ENCODE results near the gene CST9L. TPM values are rescaled to one million over a fixed set of nuclear protein-coding genes. Genes with fewer than 3 reads are reported as not detected.

CST9L gene
- total and polyA plus RNA-seq, 2 donors (not counting 1 experiment from before 2014, with no cell fraction given), result not detected

DNA sequence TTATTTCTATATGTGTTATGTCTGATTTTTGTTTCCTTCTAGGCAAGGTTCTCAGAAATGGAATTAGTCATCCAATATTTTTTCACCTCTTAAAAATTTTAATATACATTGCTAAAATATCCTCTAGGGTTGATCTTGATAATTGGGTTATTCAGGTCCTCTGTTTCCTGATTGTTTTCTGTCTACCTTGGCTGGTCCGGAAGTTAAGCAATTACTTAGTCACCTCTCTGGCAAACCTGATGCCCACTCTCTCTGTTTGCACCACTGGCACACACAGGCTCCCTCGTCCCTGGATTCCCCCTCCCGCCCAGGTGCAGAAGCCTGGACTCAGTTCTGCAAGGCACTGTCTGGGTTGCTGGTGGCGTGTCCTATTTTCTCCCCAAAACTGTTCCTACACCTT is 27.7 kb downstream of the CST9L start:
- no peaks in the 10 kb centered on the region for H3K27me3 ChIP-seq (ENCODE audit: control insufficient read depth, insufficient read depth, low read length)
- no peak for DNase-seq (ENCODE audit: low read depth in 2 of 2)

DNA sequence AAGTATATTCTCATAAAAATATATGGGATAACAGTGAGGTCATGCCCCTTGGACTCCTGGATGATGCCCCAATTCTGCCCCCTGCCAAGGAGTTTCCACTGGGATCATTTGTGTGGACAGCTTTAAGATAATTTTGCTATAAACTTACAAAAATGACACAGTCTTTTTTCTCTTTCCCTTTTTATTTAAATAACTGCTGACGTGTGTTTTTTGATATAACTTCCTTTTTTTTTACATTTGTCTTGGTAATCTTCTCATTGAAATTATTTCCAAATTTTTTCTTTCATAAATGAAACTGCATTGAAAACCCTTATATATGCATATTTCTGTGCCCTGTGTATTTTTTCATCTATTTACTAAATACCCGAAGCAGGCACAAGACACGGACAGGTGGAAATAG is 31.3 kb downstream of the CST9L start:
- no peaks in the 10 kb centered on the region for H4K20me1 ChIP-seq (ENCODE audit: control insufficient read depth, extremely low read depth, insufficient read depth, low read length)
- no peak overlapping the region for H3K27ac ChIP-seq (ENCODE audit: insufficient read depth, low read length)
- no peaks in the 10 kb centered on the region for H3K27me3 ChIP-seq (ENCODE audit: control insufficient read depth, insufficient read depth, low read length)
- H3K9me3 ChIP-seq (ENCODE audit: control insufficient read depth, insufficient read depth, low read depth, low read length), result no peaks in the 10 kb centered on the region
- no peak for DNase-seq (ENCODE audit: low read depth in 2 of 2)
- H3K4me1 ChIP-seq (ENCODE audit: control insufficient read depth, extremely low read depth, insufficient read depth, low read length), result no peaks in the 10 kb centered on the region
- TF ChIP-seq, protein P1, sequence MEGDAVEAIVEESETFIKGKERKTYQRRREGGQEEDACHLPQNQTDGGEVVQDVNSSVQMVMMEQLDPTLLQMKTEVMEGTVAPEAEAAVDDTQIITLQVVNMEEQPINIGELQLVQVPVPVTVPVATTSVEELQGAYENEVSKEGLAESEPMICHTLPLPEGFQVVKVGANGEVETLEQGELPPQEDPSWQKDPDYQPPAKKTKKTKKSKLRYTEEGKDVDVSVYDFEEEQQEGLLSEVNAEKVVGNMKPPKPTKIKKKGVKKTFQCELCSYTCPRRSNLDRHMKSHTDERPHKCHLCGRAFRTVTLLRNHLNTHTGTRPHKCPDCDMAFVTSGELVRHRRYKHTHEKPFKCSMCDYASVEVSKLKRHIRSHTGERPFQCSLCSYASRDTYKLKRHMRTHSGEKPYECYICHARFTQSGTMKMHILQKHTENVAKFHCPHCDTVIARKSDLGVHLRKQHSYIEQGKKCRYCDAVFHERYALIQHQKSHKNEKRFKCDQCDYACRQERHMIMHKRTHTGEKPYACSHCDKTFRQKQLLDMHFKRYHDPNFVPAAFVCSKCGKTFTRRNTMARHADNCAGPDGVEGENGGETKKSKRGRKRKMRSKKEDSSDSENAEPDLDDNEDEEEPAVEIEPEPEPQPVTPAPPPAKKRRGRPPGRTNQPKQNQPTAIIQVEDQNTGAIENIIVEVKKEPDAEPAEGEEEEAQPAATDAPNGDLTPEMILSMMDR (conservative IDR thresholded peaks at IDR 0.05 in 1 of 2, IDR thresholded peaks at IDR 0.05 in 1 of 2; ENCODE audit: low read depth in 1 of 2, low read length in 2 of 2), result no peak
- TF ChIP-seq EZH2 (IDR thresholded peaks at IDR 0.05; ENCODE audit: low read length, missing control alignments), result no peak
- H3K9ac ChIP-seq (ENCODE audit: insufficient read depth, low read length), result no peak overlapping the region
- H3K36me3 ChIP-seq (ENCODE audit: control insufficient read depth, insufficient read depth, low read length), result no peaks in the 10 kb centered on the region
- H3K4me2 ChIP-seq (ENCODE audit: extremely low read depth, insufficient read depth, low read length), result no peak overlapping the region
- H2AFZ ChIP-seq (ENCODE audit: low read length), result no peak overlapping the region
- no peaks in the 10 kb centered on the region for H3K79me2 ChIP-seq (ENCODE audit: control insufficient read depth, insufficient read depth, low read length)
- H3K4me3 ChIP-seq (replicated peaks in 1 of 4; ENCODE audit: control extremely low read depth in 1 of 4, insufficient read depth in 1 of 4, low read depth in 3 of 4, low read length in 4 of 4), result no peak overlapping the region

More for the DNA sequence above, 27.7 kb downstream of the CST9L start:
- Histone ChIP-seq H3K4me2 (ENCODE audit: extremely low read depth, insufficient read depth, low read length) (no peak overlapping the region), H4K20me1 (ENCODE audit: control insufficient read depth, extremely low read depth, insufficient read depth, low read length) (no peaks in the 10 kb centered on the region), H3K27ac (ENCODE audit: insufficient read depth, low read length) (no peak overlapping the region), H3K36me3 (ENCODE audit: control insufficient read depth, insufficient read depth, low read length) (no peaks in the 10 kb centered on the region), H3K79me2 (ENCODE audit: control insufficient read depth, insufficient read depth, low read length) (no peaks in the 10 kb centered on the region), H3K9ac (ENCODE audit: insufficient read depth, low read length) (no peak overlapping the region), H3K4me3 (replicated peaks in 1 of 4; ENCODE audit: control extremely low read depth in 1 of 4, insufficient read depth in 1 of 4, low read depth in 3 of 4, low read length in 4 of 4) (no peak overlapping the region), H3K9me3 (ENCODE audit: control insufficient read depth, insufficient read depth, low read depth, low read length) (no peaks in the 10 kb centered on the region), H3K4me1 (ENCODE audit: control insufficient read depth, extremely low read depth, insufficient read depth, low read length) (no peaks in the 10 kb centered on the region), H2AFZ (ENCODE audit: low read length) (no peak overlapping the region)
- no peak for TF ChIP-seq EZH2 (IDR thresholded peaks at IDR 0.05; ENCODE audit: low read length, missing control alignments)
- TF ChIP-seq, protein P1 (conservative IDR thresholded peaks at IDR 0.05 in 1 of 2, IDR thresholded peaks at IDR 0.05 in 1 of 2; ENCODE audit: low read depth in 1 of 2, low read length in 2 of 2), result no peak

DNA sequence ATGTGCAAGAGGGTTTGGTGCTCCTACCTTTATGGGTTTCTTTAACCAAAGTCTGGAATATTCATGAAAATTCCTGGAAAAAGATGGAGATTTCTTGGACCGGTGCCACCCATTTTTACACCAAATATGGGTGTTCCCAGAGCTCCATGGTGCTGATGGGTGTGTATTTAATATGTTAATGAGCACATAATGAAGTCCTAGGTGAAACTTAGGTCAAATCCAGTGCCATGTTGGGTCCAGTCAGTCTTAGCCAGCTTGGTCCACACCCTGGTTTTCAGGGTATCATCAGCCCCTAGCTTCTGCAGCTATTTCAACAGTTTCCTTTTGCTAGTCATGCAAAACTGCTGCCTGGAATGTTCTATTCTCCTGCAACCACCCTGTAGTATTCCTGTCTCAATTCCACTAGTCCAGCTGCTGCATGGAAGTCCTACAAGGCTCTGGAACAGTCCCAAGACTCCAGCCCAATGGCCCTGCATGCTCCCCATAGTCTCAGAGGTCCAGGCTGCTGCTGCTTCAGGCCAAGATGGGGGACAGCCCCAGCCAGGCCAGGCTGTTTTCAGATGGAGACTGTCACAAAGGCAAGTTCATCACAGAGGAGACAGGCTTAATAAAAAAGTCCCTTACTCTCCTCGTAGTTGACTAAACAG is 31.8 kb downstream of the CST9L start:
- DNase-seq (ENCODE audit: low read depth in 2 of 2), result no peak
- Histone ChIP-seq H3K36me3 (ENCODE audit: control insufficient read depth, insufficient read depth, low read length) (no peaks in the 10 kb centered on the region), H2AFZ (ENCODE audit: low read length) (no peak overlapping the region), H3K4me2 (ENCODE audit: extremely low read depth, insufficient read depth, low read length) (no peak overlapping the region), H4K20me1 (ENCODE audit: control insufficient read depth, extremely low read depth, insufficient read depth, low read length) (no peaks in the 10 kb centered on the region), H3K9me3 (ENCODE audit: control insufficient read depth, insufficient read depth, low read depth, low read length) (no peaks in the 10 kb centered on the region), H3K27me3 (ENCODE audit: control insufficient read depth, insufficient read depth, low read length) (no peaks in the 10 kb centered on the region), H3K4me1 (ENCODE audit: control insufficient read depth, extremely low read depth, insufficient read depth, low read length) (no peaks in the 10 kb centered on the region), H3K9ac (ENCODE audit: insufficient read depth, low read length) (no peak overlapping the region), H3K27ac (ENCODE audit: insufficient read depth, low read length) (no peak overlapping the region), H3K79me2 (ENCODE audit: control insufficient read depth, insufficient read depth, low read length) (no peaks in the 10 kb centered on the region), H3K4me3 (replicated peaks in 1 of 4; ENCODE audit: control extremely low read depth in 1 of 4, insufficient read depth in 1 of 4, low read depth in 3 of 4, low read length in 4 of 4) (no peak overlapping the region)
- TF ChIP-seq EZH2 (IDR thresholded peaks at IDR 0.05; ENCODE audit: low read length, missing control alignments), result no peak
- TF ChIP-seq, protein P1 (conservative IDR thresholded peaks at IDR 0.05 in 1 of 2, IDR thresholded peaks at IDR 0.05 in 1 of 2; ENCODE audit: low read depth in 1 of 2, low read length in 2 of 2), result no peak
